CD4-positive, alpha-beta memory T cell (primary cell): Measurements from ENCODE around the gene DCDC2C. TPM values are rescaled to one million over a fixed set of nuclear protein-coding genes. Genes with fewer than 3 reads are reported as not detected.

ENCODE experiments used
- CTCF ChIA-PET: fragments of 350-600 bp; sonication (Branson Sonifier 250); formaldehyde crosslinking; loops from one replicate; lab custom pipeline; 2021; ENCODE audit warnings: inconsistent platforms; ENCODE audit not compliant: partially characterized antibody; lab: Charles Lee
- POLR2A ChIA-PET: fragments of 350-600 bp; sonication (Branson Sonifier 250); formaldehyde crosslinking; loops from one replicate; lab custom pipeline; 2021; ENCODE audit not compliant: partially characterized antibody; lab: Charles Lee
- DNase-seq, 5 donors: peaks; one replicate each; pipeline versions ENCODE4 v3.0.0 to v3.0.0-alpha.2; 2020 to 2022; ENCODE audit warnings: mixed read lengths in 1 of 5
- H3K27ac ChIP-seq: one replicate; pipeline ENCODE4 v1.7.0; 2013; ENCODE audit warnings: low read depth, low read length
- H3K27me3 ChIP-seq: 2 replicates; pipeline ENCODE4 v1.7.0; 2013; ENCODE audit warnings: mild to moderate bottlenecking, low read length, moderate library complexity; ENCODE audit not compliant: insufficient read depth
- H3K36me3 ChIP-seq: 2 replicates; pipeline ENCODE4 v1.7.0; 2013; ENCODE audit warnings: mild to moderate bottlenecking, low read length, moderate library complexity; ENCODE audit not compliant: insufficient read depth
- H3K4me1 ChIP-seq: 2 replicates; pipeline ENCODE4 v1.7.0; 2013; ENCODE audit warnings: mild to moderate bottlenecking, low read length, moderate library complexity; ENCODE audit not compliant: insufficient read depth
- H3K4me3 ChIP-seq, 2 donors: one replicate each; pipeline ENCODE4 v1.7.0; 2013; ENCODE audit warnings: low read length in 2 of 2, mild to moderate bottlenecking in 1 of 2
- H3K9me3 ChIP-seq, 2 donors: one replicate each; pipeline ENCODE4 v1.7.0; 2013; ENCODE audit warnings: low read length in 2 of 2, control low read depth in 1 of 2; ENCODE audit not compliant: control insufficient read depth in 1 of 2
- H3K27ac Mint-ChIP-seq, 7 donors: one replicate each; pipeline ENCODE4 v1.8.0; 2020 to 2021; ENCODE audit warnings: mixed read lengths in 7 of 7, mild to moderate bottlenecking in 6 of 7, inconsistent platforms in 3 of 7, moderate library complexity in 3 of 7
- H3K27me3 Mint-ChIP-seq, 2 donors: one replicate each; pipeline ENCODE4 v1.8.0; 2020 to 2021; ENCODE audit warnings: mixed read lengths in 2 of 2
- H3K36me3 Mint-ChIP-seq, 2 donors: one replicate each; pipeline ENCODE4 v1.8.0; 2020 to 2021; ENCODE audit warnings: mixed read lengths in 2 of 2, inconsistent platforms in 1 of 2, mild to moderate bottlenecking in 1 of 2
- H3K4me1 Mint-ChIP-seq, 4 donors: one replicate each; pipeline ENCODE4 v1.8.0; 2020 to 2021; ENCODE audit warnings: mixed read lengths in 4 of 4, mild to moderate bottlenecking in 1 of 4
- H3K4me3 Mint-ChIP-seq, 8 donors: one replicate each; pipeline ENCODE4 v1.8.0; 2020 to 2021; ENCODE audit warnings: mixed read lengths in 8 of 8, mild to moderate bottlenecking in 7 of 8, moderate library complexity in 6 of 8, inconsistent platforms in 3 of 8
- H3K9me3 Mint-ChIP-seq, 8 donors: one replicate each; pipeline ENCODE4 v1.8.0; 2020 to 2021; ENCODE audit warnings: mixed read lengths in 8 of 8, mild to moderate bottlenecking in 5 of 8, inconsistent platforms in 3 of 8, moderate library complexity in 1 of 8
- intact Hi-C: fragments of 100-400 bp; cut with micrococcal nuclease; formaldehyde crosslinking; loops from one replicate; pipeline ENCODE4 v1.15.1; 2023
- polyA plus RNA-seq, 2 donors: library from polyadenylated mRNA; unstranded; fragments of 300-500 nt; fragmentation: Illumina TruSeq; gene quantifications; one replicate each; pipeline ENCODE4 v1.2.3, GENCODE V29; 2021
- total RNA-seq, 2 experiments: library from RNA; stranded (reverse); gene quantifications; one replicate each; pipeline ENCODE4 v1.2.3, GENCODE V29; 2021

The DCDC2C gene
- total and polyA plus RNA-seq, 4 experiments from 2014 or later: not detected

- no peak overlapping the region for H3K4me3 ChIP-seq
- H3K27me3 ChIP-seq: no peaks in the 10 kb centered on the region
- no peak overlapping the region for H3K27ac ChIP-seq
- intact Hi-C loops: no loop called here
- peak overlapping the region in 1 of 8 donors; percentile 53 for H3K4me3 Mint-ChIP-seq
- no peaks in the 10 kb centered on the region for H3K36me3 ChIP-seq
- ChIA-PET POLR2A (no interaction called here), CTCF (no interaction called here)
- DNase-seq: no peak
- peaks cover 0 to 4% (median 0%) of the 10 kb centered on the region in 8 donors for H3K9me3 Mint-ChIP-seq
- peaks cover 4 to 13% of the 10 kb centered on the region in 2 donors for H3K27me3 Mint-ChIP-seq
- no peaks in the 10 kb centered on the region for H3K4me1 ChIP-seq
- H3K9me3 ChIP-seq: no peaks in the 10 kb centered on the region
- H3K4me1 Mint-ChIP-seq: peaks cover 2 to 13% (median 10%) of the 10 kb centered on the region in 4 donors
- H3K27ac Mint-ChIP-seq: no peak overlapping the region
- no peaks in the 10 kb centered on the region for H3K36me3 Mint-ChIP-seq
Measured at GRCh38 chr2:3776311-3776710, 72.9 kb downstream of the DCDC2C start.

GRCh38 chr2:3777966-3778365 lies 74.6 kb downstream of the DCDC2C start:
- Histone ChIP-seq H3K4me3 (no peak overlapping the region), H3K36me3 (no peaks in the 10 kb centered on the region), H3K27me3 (no peaks in the 10 kb centered on the region), H3K27ac (no peak overlapping the region), H3K9me3 (no peaks in the 10 kb centered on the region), H3K4me1 (no peaks in the 10 kb centered on the region)
- peaks cover 0 to 4% (median 0%) of the 10 kb centered on the region in 8 donors for H3K9me3 Mint-ChIP-seq
- POLR2A ChIA-PET: no interaction called here
- DNase-seq: no peak
- intact Hi-C loops: no loop called here
- peaks cover 2 to 13% (median 10%) of the 10 kb centered on the region in 4 donors for H3K4me1 Mint-ChIP-seq
- no peak overlapping the region for H3K4me3 Mint-ChIP-seq
- H3K36me3 Mint-ChIP-seq: no peaks in the 10 kb centered on the region
- CTCF ChIA-PET: no interaction called here
- peaks cover 4 to 10% of the 10 kb centered on the region in 2 donors for H3K27me3 Mint-ChIP-seq
- H3K27ac Mint-ChIP-seq: peak overlapping the region in 1 of 7 donors; percentile 37

GRCh38 chr2:3778851-3779495 lies 75.6 kb downstream of the DCDC2C start:
- intact Hi-C loops: no loop called here
- Mint-ChIP-seq H3K27ac (no peak overlapping the region), H3K36me3 (no peaks in the 10 kb centered on the region), H3K27me3 (peaks cover 4 to 10% of the 10 kb centered on the region in 2 donors), H3K4me1 (peaks cover 2 to 13% (median 10%) of the 10 kb centered on the region in 4 donors), H3K4me3 (peak overlapping the region in 2 of 8 donors; percentile 17 to 36), H3K9me3 (peaks cover 0 to 4% (median 0%) of the 10 kb centered on the region in 8 donors)
- Histone ChIP-seq H3K27ac (no peak overlapping the region), H3K4me1 (no peaks in the 10 kb centered on the region), H3K4me3 (no peak overlapping the region), H3K27me3 (no peaks in the 10 kb centered on the region), H3K36me3 (no peaks in the 10 kb centered on the region), H3K9me3 (no peaks in the 10 kb centered on the region)
- ChIA-PET POLR2A (no interaction called here), CTCF (no interaction called here)
- no peak for DNase-seq

- intact Hi-C loops: loop anchor here (5.0 kb wide), 1 partner anchor 42 kb away; no protein-coding TSS in a partner anchor
- Mint-ChIP-seq H3K4me3 (peak overlapping the region in 1 of 8 donors; percentile 17), H3K27ac (no peak overlapping the region)
Measured at GRCh38 chr2:3779496-3780049, 76.2 kb downstream of the DCDC2C start.

GRCh38 chr2:3780477-3781402 lies 77.4 kb downstream of the DCDC2C start:
- no peaks in the 10 kb centered on the region for H3K9me3 ChIP-seq
- peak in 4 of 5 donors; percentile 3 to 31 (median 28) for DNase-seq
- peaks cover 0 to 4% (median 0%) of the 10 kb centered on the region in 8 donors for H3K9me3 Mint-ChIP-seq
- H3K27ac Mint-ChIP-seq: peak overlapping the region in 1 of 7 donors; percentile 33
- no peaks in the 10 kb centered on the region for H3K36me3 Mint-ChIP-seq
- H3K27ac ChIP-seq: no peak overlapping the region
- intact Hi-C loops: loop anchor here (5.0 kb wide), 1 partner anchor 43 kb away; no protein-coding TSS in a partner anchor
- CTCF ChIA-PET: interaction anchor here (1.1 to 1.9 kb wide), 3 partner anchors 12 to 52 kb away, joined by 4 to 14 read pairs (median 5); no protein-coding TSS in a partner anchor
- peaks cover 5 to 10% of the 10 kb centered on the region in 2 donors for H3K27me3 Mint-ChIP-seq
- H3K4me3 Mint-ChIP-seq: peak overlapping the region; percentile 27 to 83 (median 68)
- POLR2A ChIA-PET: no interaction called here
- H3K27me3 ChIP-seq: no peaks in the 10 kb centered on the region
- H3K4me1 ChIP-seq: no peaks in the 10 kb centered on the region
- no peak overlapping the region for H3K4me3 ChIP-seq
- peaks cover 2 to 13% (median 10%) of the 10 kb centered on the region in 4 donors for H3K4me1 Mint-ChIP-seq
- H3K36me3 ChIP-seq: no peaks in the 10 kb centered on the region

More at GRCh38 chr2:3779496-3780049, 76.2 kb downstream of the DCDC2C start:
- ChIA-PET CTCF (interaction anchor here (1.9 kb wide), 1 partner anchor 51 kb away, joined by 14 read pairs; no protein-coding TSS in a partner anchor), POLR2A (no interaction called here)
- DNase-seq: no peak
- Histone ChIP-seq H3K9me3 (no peaks in the 10 kb centered on the region), H3K4me1 (no peaks in the 10 kb centered on the region), H3K36me3 (no peaks in the 10 kb centered on the region), H3K4me3 (no peak overlapping the region), H3K27me3 (no peaks in the 10 kb centered on the region), H3K27ac (no peak overlapping the region)
- H3K9me3 Mint-ChIP-seq: peaks cover 0 to 4% (median 0%) of the 10 kb centered on the region in 8 donors
- peaks cover 4 to 10% of the 10 kb centered on the region in 2 donors for H3K27me3 Mint-ChIP-seq
- peaks cover 2 to 13% (median 10%) of the 10 kb centered on the region in 4 donors for H3K4me1 Mint-ChIP-seq
- H3K36me3 Mint-ChIP-seq: no peaks in the 10 kb centered on the region

- intact Hi-C loops: loop anchor here (5.0 kb wide), 1 partner anchor 47 kb away; no protein-coding TSS in a partner anchor
- Histone ChIP-seq H3K27me3 (no peaks in the 10 kb centered on the region), H3K4me1 (no peaks in the 10 kb centered on the region), H3K9me3 (no peaks in the 10 kb centered on the region), H3K36me3 (no peaks in the 10 kb centered on the region), H3K4me3 (no peak overlapping the region), H3K27ac (no peak overlapping the region)
- H3K9me3 Mint-ChIP-seq: no peaks in the 10 kb centered on the region
- H3K27ac Mint-ChIP-seq: no peak overlapping the region
- H3K36me3 Mint-ChIP-seq: no peaks in the 10 kb centered on the region
- peaks cover 2 to 12% (median 7%) of the 10 kb centered on the region in 4 donors for H3K4me1 Mint-ChIP-seq
- POLR2A ChIA-PET: no interaction called here
- no peak overlapping the region for H3K4me3 Mint-ChIP-seq
- peaks cover 1 to 2% of the 10 kb centered on the region in 2 donors for H3K27me3 Mint-ChIP-seq
- CTCF ChIA-PET: no interaction called here
- no peak for DNase-seq
Measured at GRCh38 chr2:3784731-3785130, 81.4 kb downstream of the DCDC2C start.
